GM10266 (cell line): ENCODE measurements around the gene CEND1.

Experiments used
- DNase-seq: peaks from one replicate; pipeline ENCODE4 v3.0.0; 2012; ENCODE audit errors: extremely low spot score
- TF ChIP-seq, protein P1 (sequence below): IDR thresholded peaks from 2 replicates; pipeline ENCODE4 v1.5.1; 2012; ENCODE audit warnings: mild to moderate bottlenecking, low read depth; ENCODE audit not compliant: control insufficient read depth, insufficient read depth; ENCODE audit errors: missing control alignments

CEND1 gene

DNA sequence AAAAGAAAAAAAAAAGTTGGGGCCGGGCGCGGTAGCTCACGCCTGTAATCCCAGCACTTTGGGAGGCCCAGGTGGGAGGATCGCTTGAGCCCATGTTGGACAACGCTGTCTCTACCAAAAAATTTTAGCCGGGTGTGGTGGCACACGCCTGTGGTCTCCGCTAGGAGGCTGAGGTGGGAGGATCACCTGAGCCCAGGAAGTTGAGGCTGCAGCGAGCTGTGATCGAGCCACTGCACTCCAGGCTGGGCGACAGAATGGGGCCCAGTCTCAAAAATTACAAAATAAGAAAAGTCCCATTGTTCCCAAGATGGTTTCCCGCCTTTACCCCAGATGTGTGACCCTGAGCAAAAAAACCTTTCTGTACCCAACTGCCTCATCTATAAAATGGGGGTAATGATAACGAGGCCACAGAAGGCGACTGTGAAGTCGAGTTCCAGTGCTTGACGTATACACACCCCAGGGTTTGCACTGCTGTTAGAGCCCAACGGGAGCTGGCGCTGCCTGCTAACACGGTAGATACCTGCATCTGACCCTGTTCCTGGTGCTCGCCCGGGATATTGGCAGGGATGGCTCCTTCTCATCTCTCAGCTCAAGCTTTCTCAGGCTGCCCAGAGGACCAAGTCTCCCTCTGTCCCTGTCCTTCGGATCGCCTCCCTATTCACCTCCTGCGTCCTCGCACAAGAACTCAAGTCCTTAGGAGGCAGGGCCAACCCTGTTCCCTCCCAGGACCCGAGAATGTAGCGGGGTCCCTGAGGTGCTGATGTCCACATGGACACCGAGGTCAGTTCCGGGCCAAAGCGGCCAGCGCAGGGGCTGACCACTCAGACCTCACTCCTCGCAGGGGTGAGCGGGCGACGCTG, 18.8 kb upstream of the CEND1 start:
- TF ChIP-seq, protein P1, sequence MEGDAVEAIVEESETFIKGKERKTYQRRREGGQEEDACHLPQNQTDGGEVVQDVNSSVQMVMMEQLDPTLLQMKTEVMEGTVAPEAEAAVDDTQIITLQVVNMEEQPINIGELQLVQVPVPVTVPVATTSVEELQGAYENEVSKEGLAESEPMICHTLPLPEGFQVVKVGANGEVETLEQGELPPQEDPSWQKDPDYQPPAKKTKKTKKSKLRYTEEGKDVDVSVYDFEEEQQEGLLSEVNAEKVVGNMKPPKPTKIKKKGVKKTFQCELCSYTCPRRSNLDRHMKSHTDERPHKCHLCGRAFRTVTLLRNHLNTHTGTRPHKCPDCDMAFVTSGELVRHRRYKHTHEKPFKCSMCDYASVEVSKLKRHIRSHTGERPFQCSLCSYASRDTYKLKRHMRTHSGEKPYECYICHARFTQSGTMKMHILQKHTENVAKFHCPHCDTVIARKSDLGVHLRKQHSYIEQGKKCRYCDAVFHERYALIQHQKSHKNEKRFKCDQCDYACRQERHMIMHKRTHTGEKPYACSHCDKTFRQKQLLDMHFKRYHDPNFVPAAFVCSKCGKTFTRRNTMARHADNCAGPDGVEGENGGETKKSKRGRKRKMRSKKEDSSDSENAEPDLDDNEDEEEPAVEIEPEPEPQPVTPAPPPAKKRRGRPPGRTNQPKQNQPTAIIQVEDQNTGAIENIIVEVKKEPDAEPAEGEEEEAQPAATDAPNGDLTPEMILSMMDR = peak; percentile 6
- DNase-seq = no peak

DNA sequence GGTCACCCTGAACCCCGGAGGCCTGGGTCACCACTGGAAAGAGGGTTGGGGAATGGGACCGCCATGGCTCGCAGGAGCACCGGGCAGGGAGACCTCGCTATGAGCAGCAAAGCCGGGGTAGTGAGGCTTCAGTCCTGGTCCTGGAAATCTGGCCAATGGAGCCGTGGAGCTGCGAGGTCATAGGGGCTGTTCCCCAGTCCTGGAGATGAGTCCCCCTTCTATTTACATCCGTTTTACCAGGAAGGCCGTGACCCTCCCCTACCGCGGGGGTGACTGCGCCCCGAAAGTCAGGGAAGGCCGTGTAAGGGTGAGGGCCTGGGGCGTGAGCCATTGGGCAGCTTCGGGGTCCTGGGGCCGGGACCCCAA, 14.7 kb upstream of the CEND1 start:
- DNase-seq = no peak

DNA sequence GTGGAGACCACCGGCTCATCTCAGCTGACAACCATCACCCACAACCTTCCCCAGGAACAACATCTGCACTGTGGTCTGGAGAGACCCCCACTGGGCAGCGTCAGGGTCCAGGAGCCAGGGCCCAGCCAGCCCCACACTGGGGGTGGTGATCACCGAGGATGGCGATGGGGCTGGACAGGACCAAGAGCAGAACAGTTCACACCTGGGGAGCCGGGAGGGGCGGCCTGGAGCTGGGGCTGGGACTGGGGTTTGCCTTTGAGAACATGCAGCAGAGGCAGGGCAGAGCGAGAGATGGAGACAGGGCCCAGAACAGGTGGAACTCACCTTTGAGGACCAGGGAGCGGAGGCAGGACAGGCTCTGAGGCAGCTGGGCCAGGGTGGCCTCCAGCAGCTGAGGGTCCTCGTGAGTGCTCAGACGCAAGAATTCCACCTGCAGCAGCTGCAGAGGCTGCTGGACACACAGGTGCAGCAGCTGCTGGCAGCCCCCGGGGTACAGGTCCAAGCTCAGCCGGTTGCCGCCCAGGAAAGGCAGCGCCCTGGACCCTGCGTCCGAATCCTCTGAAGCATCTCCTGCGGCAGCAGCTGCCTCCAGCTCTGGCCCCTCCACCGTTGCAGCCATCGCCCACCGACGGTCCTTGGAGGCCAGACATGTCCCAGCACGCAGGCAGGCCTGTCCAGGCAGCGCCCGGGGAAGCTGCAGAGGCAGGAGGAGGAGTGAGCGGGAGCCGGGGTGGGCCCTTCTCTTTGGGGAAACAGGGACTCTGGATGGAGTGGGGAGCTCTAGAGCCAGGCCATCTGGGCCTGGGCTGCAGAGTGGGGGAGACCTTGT, 14.1 kb upstream of the CEND1 start:
- DNase-seq = no peak
- TF ChIP-seq, protein P1 = no peak

More for the DNA sequence above, 14.7 kb upstream of the CEND1 start:
- TF ChIP-seq, protein P1 = no peak

DNA sequence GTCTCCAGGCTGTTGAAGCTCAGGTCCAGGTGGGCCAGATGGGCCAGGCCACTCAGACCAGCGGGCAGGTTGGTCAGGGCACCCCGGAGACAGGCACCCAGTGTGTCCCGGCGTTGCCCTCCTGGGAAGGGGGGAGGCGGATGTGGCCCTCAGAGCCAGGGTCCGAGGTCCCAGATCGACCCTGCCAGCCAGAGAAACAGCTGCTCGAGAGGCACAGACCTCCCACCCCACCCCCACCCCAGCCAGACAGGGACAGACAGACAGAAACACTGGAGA, 13.5 kb upstream of the CEND1 start:
- DNase-seq = no peak
- TF ChIP-seq, protein P1 = no peak

DNA sequence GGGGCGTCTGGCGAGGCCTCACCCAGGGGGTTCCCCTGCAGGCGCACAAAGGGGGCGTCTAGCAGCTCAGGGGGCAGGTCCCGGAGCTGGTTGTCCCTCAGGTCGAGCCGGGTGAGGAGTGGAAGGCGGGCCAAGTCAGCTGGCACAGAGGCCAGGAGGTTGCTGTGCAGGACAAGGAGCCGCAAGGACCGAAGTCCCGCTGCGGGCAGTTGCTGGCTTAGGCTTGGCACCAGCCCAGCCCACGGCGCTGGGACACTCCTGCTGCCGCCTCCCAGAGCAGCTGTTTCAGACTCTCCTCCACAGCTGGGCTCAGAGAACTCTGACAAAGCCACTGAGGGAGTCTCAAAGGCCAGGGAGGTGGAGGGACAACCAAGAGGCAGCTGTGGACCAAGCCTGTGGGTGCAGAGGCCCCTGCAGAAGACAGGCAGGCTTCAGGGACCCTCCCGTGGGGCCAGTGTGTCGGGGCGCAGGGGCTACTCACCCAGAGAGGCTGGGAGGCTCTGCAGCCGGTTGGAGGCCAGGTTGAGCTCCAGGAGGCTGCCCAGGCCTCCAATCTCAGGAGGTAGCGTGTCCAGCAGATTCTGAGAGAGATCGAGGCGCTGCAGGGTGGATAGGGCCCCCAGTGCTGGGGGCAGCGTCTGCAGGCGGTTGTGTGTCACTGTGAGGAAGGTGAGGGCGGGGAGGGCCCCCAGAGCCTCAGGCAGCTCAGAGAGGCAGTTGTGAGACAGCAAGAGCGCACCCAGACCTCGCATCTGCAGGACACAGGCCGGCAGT, 13.0 kb upstream of the CEND1 start:
- DNase-seq = no peak
- TF ChIP-seq, protein P1 = no peak

DNA sequence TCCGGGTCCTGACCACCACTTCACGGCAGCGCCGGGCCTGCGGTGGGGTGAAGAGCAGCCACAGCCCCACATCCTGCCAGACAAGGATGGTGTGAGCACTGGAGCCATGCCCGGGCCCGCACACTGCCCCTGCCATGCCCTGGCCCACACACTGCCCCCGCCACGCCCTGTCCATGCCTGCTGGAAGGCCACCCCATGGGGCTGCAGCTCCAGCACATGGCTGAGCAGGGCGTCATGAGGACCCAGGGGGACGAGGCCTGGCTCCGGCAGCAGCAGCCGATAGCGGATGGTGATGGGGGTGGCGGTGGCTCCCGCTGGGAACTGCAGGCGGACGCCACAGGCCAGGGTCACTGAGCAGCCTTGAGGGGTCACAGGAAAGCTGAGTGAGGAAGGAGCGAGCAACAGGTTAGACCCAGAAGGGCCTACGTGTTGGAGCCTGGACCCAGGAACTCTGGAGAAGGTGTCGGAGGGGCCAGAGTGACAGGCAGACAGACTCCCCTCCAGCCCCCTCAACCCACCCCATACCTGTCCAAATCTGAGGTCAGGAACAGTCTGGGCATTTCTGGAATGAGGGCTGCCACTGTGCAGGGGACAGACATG, 12.2 kb upstream of the CEND1 start:
- DNase-seq = no peak
- TF ChIP-seq, protein P1 = no peak
